Parathyroid adenoma (tissue), 2 donors: ENCODE data around the gene HSPA13.

Experiments used
- H2AFZ ChIP-seq: fragments of 300-600 bp; sonication (generic); one replicate; pipeline ENCODE4 v1.7.0; 2017; ENCODE audit warnings: antibody characterized with exemption, mild to moderate bottlenecking
- H3K27ac ChIP-seq: fragments of 300-600 bp; sonication (generic); one replicate; pipeline ENCODE4 v1.7.0; 2017
- H3K27me3 ChIP-seq: fragments of 300-600 bp; sonication (generic); one replicate; pipeline ENCODE4 v1.7.0; 2017; ENCODE audit warnings: low read length; ENCODE audit not compliant: control insufficient read depth, insufficient read depth
- H3K36me3 ChIP-seq: fragments of 300-600 bp; sonication (generic); one replicate; pipeline ENCODE4 v1.7.0; 2017; ENCODE audit warnings: low read length; ENCODE audit not compliant: control insufficient read depth, insufficient read depth
- H3K4me1 ChIP-seq: fragments of 300-600 bp; sonication (generic); one replicate; pipeline ENCODE4 v1.7.0; 2017; ENCODE audit warnings: control low read depth
- H3K4me2 ChIP-seq: fragments of 300-600 bp; sonication (generic); one replicate; pipeline ENCODE4 v1.7.0; 2017; ENCODE audit warnings: low read length
- H3K4me3 ChIP-seq: fragments of 300-600 bp; sonication (generic); one replicate; pipeline ENCODE4 v1.7.0; 2017; ENCODE audit warnings: low read depth, low read length
- H3K79me2 ChIP-seq: fragments of 300-600 bp; sonication (generic); one replicate; pipeline ENCODE4 v1.7.0; 2017; ENCODE audit warnings: control low read depth
- H3K9ac ChIP-seq: fragments of 300-600 bp; sonication (generic); one replicate; pipeline ENCODE4 v1.7.0; 2017; ENCODE audit warnings: mild to moderate bottlenecking
- H3K9me3 ChIP-seq: fragments of 300-600 bp; sonication (generic); one replicate; pipeline ENCODE4 v1.7.0; 2017; ENCODE audit warnings: low read length; ENCODE audit not compliant: control insufficient read depth
- CTCF ChIP-seq: fragments of 300-600 bp; sonication (generic); IDR thresholded peaks from one replicate; pipeline ENCODE4 v1.7.0; 2017; ENCODE audit warnings: antibody characterized with exemption, mild to moderate bottlenecking
- donor health status: primary hyperparathyroidism.

Gene HSPA13

GRCh38 chr21:14358775-14359174 lies 24.2 kb downstream of the HSPA13 start:
- Histone ChIP-seq H2AFZ (no peak overlapping the region), H3K9me3 (no peaks in the 10 kb centered on the region), H3K9ac (no peak overlapping the region), H3K4me1 (no peaks in the 10 kb centered on the region), H3K79me2 (no peaks in the 10 kb centered on the region), H3K27ac (no peak overlapping the region), H3K4me2 (no peak overlapping the region), H3K36me3 (no peaks in the 10 kb centered on the region), H3K27me3 (no peaks in the 10 kb centered on the region), H3K4me3 (no peak overlapping the region)
- no peak for TF ChIP-seq CTCF

GRCh38 chr21:14356746-14357145 lies 26.2 kb downstream of the HSPA13 start:
- Histone ChIP-seq H2AFZ (no peak overlapping the region), H3K4me1 (no peaks in the 10 kb centered on the region), H3K79me2 (no peaks in the 10 kb centered on the region), H3K27ac (no peak overlapping the region), H3K9me3 (no peaks in the 10 kb centered on the region), H3K4me3 (no peak overlapping the region), H3K9ac (no peak overlapping the region), H3K36me3 (no peaks in the 10 kb centered on the region), H3K27me3 (no peaks in the 10 kb centered on the region), H3K4me2 (no peak overlapping the region)
- TF ChIP-seq CTCF: no peak

DNA sequence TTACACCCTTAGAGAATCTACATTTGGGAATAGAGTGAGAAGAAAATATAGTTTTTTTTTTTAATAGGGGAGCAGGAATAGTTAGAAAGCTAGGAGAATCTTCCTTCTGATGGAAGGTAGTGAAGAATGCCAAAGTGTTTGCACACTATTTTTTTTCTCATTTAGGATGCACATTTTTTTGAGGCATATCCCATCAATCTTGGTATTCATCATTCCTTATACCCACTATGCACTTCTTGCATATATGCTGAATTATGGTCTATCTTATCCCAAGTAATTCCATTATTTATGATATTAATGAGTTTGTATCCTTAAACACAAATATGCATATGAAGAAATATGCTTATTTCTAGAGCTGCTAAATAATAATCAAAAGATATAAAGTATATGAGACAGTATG lies 28.4 kb downstream of the HSPA13 start:
- H3K36me3 ChIP-seq: no peaks in the 10 kb centered on the region
- no peak overlapping the region for H2AFZ ChIP-seq
- H3K9ac ChIP-seq: no peak overlapping the region
- H3K9me3 ChIP-seq: no peaks in the 10 kb centered on the region
- no peak overlapping the region for H3K27ac ChIP-seq
- no peak overlapping the region for H3K4me3 ChIP-seq
- H3K27me3 ChIP-seq: no peaks in the 10 kb centered on the region
- no peaks in the 10 kb centered on the region for H3K4me1 ChIP-seq
- TF ChIP-seq CTCF: no peak
- H3K4me2 ChIP-seq: no peak overlapping the region
- no peaks in the 10 kb centered on the region for H3K79me2 ChIP-seq

DNA sequence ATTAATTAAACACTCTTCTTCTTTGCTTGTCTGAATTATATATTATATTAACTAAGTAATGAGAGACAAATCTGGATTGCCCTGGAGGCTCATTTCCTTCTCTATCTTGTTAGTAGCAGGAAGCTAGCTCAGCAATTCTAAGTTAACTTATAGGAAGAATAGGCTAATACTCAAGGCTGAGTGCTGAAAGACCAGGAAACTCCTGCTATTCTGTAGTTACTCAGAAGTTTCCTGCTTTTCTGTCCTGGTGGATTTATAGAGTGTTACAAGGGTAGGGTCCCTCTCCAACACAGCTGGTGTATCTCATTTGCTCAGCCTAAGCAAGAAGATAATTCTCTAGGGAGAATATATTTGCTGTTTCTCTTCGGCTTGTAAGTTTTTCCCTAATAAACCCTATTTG lies 29.2 kb downstream of the HSPA13 start:
- H3K9me3 ChIP-seq: no peaks in the 10 kb centered on the region
- H3K27ac ChIP-seq: no peak overlapping the region

More for the DNA sequence above, 29.2 kb downstream of the HSPA13 start:
- Histone ChIP-seq H2AFZ (no peak overlapping the region), H3K9ac (no peak overlapping the region), H3K36me3 (no peaks in the 10 kb centered on the region), H3K4me3 (no peak overlapping the region), H3K27me3 (no peaks in the 10 kb centered on the region), H3K4me2 (no peak overlapping the region), H3K79me2 (no peaks in the 10 kb centered on the region), H3K4me1 (no peaks in the 10 kb centered on the region)
- no peak for TF ChIP-seq CTCF
